Skin of body (tissue), 2 donors: Measurements from ENCODE around the gene PIK3AP1. TPM values are rescaled to one million over a fixed set of nuclear protein-coding genes. Genes with fewer than 3 reads are reported as not detected.
"Not testable (repeated sequence)": the region's sequence is repeated elsewhere in the genome, so short reads cannot be mapped to it uniquely, and the experiment has no call there.

Source experiments
- DNase-seq: peaks from one replicate; lab custom pipeline; 2025; lab: John Stamatoyannopoulos, UW
- total RNA-seq: library from RNA; depleted of rRNA; stranded (reverse); fragments of >200 nt; gene quantifications from one replicate; pipeline ENCODE4 v1.2.3, GENCODE V29; 2014

PIK3AP1 gene
- total RNA-seq, 1 donor from 2014 or later = 6.2 TPM

DNA sequence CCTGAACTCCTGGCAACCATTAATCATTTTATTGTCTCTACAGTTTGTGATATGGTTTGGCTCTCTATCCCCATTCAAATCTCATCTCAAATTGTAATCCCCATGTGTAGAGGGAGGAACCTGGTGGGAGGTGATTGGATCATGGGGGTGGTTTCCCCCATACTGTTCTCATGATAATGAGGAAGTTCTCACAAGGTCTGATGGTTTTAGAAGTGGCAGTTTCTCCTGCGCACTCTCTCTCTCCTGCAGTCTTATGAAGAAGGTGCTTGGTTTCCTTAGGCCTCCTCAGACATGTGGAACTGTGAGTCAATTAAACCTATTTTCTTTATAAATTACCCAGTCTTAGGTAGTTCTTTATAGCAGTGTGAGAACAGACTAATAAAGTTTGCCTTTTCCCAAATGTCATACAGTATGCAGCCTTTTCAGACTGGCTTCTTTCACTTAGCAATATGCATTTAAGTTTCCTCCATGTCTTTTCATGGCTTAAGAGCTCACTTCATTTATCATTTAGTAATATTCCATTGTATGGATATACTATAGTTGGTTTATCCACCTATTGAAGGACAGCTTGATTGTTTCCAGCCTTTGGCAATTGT is 17.1 kb upstream of the PIK3AP1 start:
- DNase-seq = not testable (repeated sequence)

DNA sequence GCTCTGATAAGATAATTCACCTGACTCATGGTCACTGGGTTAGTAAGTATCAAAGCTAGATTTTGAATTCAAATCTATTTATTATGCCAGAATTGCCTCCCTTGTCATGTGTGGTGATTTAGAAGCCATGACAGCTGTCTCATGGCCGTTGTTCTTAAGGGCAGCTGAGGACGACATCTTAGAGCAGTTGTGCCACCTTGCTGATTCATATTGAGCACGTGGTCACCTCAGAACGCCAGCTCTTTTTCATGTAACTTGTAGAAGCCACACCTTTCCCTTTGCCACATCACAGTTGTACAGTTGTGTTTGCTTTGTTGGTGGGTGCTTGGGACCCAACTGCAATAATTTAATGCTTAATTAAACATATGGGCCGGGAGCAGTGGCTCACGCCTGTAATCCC is 4.3 kb upstream of the PIK3AP1 start:
- no peak for DNase-seq

DNA sequence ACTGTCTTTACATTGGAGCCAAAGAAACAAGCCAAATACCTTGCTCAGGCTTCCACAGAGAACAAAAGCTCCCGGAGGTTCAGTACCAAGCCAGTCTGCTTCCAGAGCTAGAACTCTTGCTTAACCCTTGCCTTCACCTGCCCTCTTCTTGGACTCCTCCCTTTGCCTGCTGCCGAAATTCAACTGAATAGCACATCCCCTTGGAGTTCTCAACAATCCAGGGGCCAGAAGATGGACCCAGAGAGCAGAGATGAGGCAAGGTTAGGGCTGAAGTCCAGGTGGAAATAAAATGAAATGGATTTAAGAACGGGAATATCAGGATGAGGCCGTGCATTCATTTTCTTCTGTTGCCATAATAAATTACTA is 876 bp upstream of the PIK3AP1 start:
- no peak for DNase-seq

DNA sequence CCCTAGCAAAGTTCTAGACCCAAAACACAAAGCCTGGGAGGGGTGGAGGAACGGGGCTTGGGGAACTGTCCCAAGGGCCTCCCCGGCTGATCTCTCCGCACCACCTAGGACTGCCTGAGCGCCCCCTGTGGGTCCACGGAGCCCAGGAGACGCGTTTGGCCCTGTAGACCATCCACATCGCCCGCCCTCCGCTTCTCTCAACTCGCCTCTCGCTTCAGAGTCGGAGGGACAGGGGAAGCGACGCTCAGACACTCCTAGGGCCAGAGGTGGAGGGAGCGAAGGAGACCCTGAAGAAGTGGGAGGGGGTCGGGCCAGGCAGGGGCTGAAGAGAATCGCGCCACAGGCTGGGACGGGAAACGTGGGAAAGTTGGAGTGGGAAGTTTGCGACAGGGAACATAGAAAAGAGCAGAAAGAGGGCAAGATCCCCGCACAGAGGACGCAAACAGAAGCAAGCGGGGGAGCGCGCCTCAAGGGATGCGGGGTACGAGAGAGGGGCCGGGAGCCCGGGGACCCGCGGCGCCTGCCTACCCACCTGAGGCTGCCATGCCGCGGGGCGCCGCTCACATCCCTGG is 378 bp downstream of the PIK3AP1 start:
- no peak for DNase-seq

DNA sequence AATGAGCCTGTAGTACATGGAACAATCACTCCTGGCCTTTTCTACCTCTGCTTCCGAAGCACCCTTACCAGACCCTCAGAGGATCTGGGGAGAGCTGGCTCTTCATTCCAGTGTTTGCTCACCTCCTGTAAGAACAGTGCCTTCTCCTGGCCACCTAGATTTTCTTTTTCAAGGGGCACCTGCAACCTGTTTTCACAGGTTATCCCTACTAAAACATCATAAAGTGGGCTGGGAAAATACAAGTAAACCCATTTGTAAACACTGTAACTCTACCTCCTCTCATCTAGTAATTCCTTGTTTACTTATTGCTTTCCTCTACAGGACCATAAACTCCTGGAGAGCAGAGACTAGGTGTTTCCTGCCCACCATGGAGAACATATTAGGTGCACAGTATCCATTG is 1.1 kb downstream of the PIK3AP1 start:
- DNase-seq = no peak

DNA sequence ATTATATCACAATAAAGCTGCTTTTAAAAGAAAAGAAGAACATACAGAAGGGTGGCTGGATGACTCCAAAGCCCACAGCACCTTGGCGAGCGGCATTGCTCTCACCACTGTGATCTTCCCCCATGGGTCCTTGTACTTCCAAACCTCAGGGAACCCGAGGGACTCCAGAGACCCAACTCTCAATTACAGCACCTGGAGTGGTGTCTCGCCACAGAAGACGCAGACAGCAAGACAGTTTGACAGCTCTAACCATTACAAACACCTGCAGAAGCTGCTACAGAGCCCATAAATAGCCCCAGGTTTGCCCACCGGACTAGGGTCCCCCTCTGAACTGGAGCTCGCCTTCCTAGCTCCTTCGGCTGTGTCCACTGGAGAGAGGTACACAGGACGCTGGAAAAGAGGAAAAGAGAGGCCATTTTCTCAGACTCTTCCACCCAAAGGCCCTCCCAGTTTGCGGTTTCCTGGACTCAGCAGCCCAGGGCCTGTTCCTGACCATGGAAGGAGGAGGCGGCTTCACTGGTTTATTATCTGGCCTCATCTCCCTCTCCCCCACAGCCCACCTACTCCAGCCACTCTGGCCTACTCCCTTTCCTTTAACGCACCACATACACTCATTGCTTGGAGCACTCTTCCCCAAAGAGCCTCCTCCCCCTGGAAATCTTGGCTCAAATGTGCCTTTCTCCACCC is 1.9 kb downstream of the PIK3AP1 start:
- DNase-seq = no peak

DNA sequence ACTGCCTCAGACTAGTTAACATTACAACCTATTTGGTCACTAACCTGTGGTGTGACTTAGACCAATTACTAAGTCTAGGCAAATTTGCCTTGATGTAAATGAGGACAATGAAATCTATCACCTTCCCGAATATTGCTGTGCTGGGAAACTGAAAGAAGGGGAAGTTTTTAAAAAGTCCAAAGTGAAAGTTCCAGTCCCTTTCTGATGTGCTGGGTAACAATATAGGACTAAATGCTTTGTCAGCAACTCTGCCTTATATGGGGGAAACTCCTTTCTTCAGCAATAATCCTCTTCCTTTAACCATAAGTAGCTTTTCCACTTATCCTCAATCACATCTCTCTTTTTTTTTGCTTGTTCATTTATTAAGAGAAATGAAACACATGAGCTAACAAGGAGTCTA is 3.9 kb downstream of the PIK3AP1 start:
- DNase-seq = no peak

DNA sequence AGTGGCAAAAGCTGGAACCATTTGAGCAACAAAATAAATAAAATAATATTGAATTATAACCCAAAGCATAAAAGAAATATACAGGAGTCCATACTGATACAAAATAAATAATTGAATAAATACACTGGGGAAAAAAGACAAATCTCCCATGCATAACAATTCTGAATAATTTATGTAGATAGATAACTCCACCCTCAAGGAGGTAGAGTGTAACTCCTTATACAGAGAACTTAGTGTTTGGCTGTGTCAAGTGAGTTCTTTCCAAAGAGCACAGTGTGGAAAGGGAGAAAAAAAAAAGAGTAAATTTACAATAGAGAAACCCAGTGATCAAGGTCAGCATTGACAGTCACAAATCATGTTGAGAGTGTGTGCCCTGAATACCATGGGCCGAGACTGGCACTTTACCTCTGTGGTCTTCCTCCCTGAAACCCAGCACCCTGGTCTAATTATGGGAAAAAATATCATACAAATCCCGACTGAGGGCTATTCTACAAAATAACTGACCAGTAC is 5.5 kb downstream of the PIK3AP1 start:
- DNase-seq = no peak

DNA sequence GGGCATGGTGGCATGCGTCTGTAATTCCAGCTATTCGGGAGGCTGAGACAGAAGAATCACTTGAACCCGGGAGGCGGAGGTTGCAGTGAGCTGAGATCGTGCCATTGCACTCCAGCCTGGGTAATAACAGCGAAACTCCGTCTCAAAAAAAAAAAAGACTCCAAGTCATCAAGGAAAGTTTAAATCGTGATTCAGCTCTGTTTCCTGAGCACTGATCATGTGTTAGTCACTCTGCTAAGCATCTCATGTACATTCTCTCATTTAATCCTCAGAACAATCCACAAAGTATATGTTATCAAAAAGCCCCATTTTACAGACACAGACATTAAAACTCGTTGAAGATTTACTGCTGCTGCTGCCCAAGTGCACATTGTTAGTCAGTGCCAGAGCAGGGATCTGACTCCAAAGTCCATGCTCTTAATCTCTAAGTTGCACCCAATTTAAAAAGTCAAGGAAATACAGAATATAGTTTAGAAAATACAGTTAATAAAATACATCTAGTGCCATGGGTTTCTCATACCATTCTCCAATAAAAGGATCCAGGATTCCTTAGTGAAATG is 6.2 kb downstream of the PIK3AP1 start:
- DNase-seq = no peak

DNA sequence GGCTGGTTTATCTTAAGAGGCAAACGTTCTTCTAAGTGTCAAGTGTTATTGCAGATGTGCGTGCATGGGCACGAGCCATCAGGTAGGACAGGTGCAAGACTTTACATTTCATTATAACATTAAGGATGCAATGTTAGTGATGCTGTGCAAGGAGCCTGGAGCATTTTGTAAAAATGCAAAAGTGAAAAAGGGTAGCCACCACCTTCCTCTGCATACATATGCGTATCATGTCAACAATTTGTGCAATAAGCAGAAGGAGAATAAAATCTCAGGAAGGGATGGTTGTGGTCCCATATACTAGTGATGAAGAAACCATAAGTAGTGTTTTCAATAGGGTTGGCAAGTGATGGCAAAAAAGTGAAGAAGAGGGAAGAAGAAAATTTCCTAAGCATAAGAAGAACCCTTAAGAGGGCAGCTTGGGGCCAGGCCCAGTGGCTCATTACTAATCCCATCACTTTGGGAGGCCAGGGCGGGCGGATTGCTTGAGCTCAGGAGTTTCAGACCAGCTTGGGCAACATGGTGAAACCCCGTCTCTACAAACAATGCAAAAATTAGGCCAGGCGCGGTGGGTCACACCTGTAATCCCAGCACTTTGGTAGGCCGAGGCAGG is 7.5 kb downstream of the PIK3AP1 start:
- DNase-seq = no peak

DNA sequence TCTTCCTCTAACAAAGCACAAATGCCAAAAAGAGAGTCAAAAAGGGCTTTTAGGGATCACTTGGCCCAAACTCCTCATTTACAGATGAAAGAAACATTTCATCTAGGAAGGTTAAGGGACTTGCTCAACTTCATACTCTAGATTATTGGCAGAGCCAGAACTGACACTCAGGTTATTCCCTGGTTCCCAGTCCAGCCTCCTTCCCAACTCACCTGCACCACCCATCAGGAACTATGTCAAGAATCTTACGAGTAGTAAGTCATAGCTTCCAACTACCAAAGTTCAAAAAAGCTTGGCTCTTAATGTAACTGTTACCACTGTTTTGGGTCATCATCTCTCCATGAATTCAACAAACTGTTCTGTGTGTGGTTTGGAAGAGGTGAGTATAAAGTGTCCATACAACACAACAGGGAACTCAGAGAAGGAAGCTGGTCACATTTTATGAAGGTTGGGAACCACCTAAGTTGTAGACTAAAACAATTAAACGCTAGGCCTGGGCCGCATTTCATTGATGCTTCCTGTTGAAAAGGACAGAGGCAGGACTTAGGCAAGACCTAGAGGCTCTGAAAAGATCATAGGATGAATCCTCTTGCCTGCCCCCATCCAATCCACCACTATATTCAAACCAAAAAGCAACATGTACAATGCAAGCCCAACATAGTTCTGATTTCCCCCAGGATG is 9.1 kb downstream of the PIK3AP1 start:
- DNase-seq = no peak

DNA sequence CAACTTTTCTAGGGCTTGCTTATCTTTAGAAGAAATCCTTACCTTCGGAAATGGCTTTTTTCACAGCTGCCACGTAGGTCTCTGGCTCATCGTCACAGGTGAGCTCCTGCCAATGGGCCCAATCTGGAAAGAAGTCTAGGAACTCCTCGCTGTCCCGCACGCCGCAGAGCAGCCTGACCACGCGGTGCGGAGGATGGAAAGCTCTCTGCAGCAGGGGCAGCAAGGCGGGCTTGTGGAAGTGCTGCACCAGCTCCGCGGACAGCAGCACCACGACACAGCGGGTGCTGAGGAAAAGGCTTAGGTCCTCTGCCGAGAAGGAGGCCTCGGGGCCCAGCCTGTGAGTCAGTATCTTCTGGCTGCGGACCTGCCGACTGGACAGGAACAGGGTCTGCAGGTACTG is 10.8 kb downstream of the PIK3AP1 start:
- DNase-seq = no peak

DNA sequence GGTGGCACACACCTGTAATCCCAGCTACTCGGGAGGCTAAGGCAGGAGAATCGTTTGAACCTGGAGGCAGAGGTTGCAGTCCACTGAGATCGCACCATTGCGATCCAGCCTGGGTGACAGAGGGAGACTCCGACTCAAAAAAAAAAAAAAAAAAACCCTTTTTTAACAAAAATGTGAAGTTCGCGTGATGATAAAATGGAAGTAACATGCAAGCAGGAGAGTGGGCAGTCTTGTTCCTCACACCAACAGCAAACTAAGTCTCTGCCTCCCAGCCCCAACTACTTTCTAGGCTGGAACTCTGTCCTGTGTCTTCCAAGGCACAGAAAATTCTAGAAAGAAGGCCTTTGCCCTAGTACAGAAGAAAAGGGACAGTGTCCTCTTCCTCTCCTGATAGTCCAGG is 11.3 kb downstream of the PIK3AP1 start:
- no peak for DNase-seq

DNA sequence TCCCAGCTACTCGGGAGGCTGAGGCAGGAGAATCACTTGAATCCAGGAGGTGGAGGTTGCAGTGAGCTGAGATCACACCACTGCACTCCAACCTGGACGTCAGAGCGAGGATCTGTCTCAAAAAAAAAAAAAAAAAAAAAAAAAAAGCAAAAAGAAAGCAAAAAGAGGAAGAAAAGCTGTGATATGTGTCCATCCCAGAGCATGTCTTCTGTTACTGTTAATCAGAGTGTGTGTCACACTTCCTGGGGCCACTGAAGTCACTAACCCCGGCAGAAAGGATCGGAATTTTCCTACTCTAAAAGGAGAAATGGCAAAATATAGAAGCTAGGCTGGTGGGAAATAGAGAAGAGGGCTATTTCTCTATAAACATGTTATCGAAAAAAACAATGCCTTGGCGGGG is 11.9 kb downstream of the PIK3AP1 start:
- no peak for DNase-seq

DNA sequence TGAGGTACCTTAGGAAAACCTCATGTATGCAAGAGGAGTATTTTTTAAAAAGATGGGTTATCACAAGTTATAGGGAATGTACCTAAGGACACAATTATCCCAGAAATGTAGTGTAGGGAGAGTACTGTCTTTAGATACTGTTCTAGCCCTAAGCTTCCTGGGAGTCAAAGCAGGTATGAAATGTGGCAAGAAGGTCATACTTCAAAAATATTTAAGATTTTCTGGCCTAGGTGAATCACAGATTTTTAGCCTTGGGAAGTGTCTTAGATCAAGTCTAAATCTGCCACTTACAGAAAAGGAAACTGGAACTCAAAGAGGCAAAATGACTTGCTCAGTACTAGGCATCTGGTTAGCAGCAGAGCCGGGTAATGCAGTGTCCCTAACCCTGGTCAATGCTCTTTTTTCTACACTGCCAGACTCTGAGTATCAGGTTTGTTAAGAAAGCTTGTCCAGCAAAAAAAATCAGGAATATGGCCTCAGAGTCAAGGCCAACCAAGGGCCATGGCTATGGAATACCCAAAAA is 13.9 kb downstream of the PIK3AP1 start:
- DNase-seq = no peak

DNA sequence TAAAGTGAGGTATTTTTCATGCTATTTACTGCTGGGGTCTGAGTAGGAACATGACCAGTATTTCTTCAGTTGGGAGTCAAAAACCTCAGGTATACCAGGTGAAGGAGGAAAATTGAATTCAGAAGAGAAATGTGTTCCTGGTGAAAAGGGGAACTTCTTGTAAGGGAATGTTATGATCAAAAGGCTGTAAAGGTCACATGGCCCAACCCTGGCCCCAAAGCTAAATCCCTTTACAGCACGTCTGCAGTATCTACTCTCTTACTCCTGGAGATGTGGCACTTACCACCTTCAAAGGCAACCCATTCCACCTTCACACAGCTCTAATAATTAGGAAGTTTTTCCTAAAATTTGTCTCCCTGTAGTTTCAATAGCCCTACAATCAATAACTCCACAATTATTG is 15.2 kb downstream of the PIK3AP1 start:
- DNase-seq = no peak

DNA sequence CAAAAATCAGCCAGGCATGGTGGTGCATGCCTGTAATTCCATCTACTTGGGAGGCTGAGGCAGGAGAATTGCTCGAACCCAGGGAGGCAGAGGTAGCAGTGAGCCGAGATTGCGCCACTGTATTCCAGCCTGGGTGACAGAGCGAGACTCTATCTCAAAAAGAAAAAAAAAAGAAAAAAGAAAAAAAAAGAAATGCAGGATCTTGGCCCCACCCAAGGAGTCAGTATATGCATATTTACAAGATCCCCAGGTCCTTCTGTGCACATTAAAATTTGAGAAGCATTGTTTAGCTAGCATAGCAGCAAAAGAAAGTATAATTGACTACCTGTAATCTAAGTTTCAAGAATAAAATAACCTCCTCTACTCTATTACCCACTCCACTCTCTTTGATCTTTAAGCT is 15.8 kb downstream of the PIK3AP1 start:
- no peak for DNase-seq

DNA sequence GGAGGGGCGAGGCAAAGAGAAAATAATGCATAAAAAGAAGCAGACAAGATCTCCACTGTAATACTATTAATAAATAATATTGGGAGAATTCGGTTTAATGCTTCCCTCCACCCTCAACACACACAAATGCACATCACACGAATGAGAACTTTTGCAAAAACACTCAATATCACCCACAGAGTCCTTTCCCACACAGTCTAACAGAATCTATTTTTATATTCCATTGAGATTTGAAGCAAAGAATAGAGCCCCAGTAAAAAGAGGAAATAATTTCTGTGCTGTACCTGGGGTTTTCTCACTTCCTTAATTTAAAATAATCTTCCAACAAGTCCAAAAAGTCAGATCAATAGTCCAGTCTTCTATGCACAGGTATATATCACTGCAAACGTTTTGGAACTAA is 17.0 kb downstream of the PIK3AP1 start:
- DNase-seq = no peak

DNA sequence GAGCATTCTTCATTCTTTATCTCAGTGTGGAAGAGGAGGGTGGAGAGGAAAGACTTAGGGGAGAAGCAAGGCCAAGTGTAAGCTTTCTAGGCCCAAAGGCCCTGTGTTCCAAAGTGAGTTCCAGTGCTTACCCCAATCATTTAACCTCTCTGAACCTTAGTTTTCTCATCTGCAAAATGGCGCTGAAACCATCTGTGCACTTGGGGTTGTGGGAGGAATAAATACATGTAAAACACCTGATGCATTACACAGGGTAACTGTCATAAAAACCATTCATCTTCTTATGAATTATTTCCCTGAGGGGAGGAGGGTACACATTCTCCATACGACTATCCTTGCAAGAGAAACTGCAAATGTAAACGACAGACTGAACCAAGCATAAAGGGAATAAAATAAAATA is 19.0 kb downstream of the PIK3AP1 start:
- no peak for DNase-seq

DNA sequence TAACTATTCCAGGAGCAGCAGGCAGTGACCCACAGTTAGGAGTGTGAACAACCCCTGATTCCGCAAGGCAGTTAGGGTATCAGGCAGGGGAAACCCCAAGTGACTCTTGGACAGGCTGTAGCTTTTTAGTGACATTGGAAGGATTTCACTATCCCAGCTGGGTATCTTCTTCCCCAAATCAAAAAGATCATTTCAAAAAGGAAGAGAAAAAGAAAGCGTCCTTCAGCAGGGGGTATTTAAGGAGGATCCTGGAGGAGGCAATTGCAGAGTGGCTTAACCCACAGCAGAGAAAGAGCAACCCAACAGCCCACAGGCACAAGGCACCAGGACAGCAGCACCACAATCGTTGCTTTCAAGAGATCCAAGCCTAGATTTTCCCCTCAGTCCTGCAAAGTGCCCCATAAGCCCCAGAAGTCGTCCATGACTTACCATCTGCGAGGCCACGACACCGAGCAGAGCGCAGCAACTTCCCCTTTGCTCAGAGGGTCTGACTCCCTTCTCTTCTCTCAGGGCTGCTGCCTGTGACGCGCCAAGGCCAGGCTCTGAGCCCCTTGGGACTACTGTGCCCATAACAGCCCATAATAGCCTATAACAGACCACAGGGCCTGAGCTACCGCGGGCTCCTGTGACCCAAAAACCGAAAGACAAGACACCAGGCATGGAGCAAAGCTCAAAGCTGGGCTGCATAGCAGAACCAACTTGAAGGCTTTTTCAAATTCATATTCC is 19.8 kb downstream of the PIK3AP1 start:
- no peak for DNase-seq

DNA sequence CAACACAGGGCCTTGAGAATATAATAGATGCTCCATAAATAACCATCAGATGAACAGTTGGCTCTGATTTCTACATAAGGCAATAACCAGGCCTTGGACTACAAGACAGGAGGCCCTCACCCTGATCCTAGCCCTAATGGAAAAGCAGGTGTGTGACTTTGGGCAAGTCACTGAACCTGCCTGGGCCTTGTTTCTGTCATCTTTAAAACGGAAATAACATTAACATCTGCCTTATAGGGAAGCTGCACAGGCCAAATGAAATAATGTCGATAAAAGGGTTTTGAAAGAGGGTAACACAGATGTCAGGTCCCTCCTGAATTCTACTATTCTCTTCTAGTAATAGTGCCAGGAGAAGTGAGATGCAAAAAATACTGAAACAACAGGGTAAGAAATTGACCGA is 20.7 kb downstream of the PIK3AP1 start:
- DNase-seq = no peak
